PC-9 (cell line): ENCODE data around the gene CCNE1. TPM values are rescaled to one million over a fixed set of nuclear protein-coding genes. Genes with fewer than 3 reads are reported as not detected.

Source experiments
- BruUV-seq: library from RNA; stranded (reverse); fragments of 400-500 nt; replicated peaks from 2 replicates; lab custom pipeline; 2021; lab: Mats Ljungman, UMichigan
- CTCF ChIA-PET: fragments of 300-600 bp; sonication (Branson Sonifier 250); formaldehyde crosslinking; loops from one replicate; lab custom pipeline; 2022; ENCODE audit warnings: antibody characterized with exemption; lab: Charles Lee
- POLR2A ChIA-PET: fragments of 300-600 bp; sonication (Branson Sonifier 250); formaldehyde crosslinking; loops from one replicate; lab custom pipeline; 2022; ENCODE audit warnings: antibody characterized with exemption; ENCODE audit not compliant: unreplicated experiment; lab: Charles Lee
- DNase-seq, 2 experiments: peaks; one replicate each; pipeline versions ENCODE4 v3.0.0 to v3.0.0-alpha.2; 2015 to 2022; ENCODE audit warnings: mixed read lengths in 1 of 2
- H2AFZ ChIP-seq: fragments of 200-600 bp; sonication (generic); 2 replicates; pipeline ENCODE4 v1.8.1; 2017; ENCODE audit warnings: antibody characterized with exemption
- H3F3A ChIP-seq: fragments of 200-600 bp; sonication (generic); 2 replicates; pipeline ENCODE4 v1.8.1; 2017; ENCODE audit warnings: antibody characterized with exemption, mild to moderate bottlenecking, low read depth; ENCODE audit not compliant: insufficient read depth
- H3K27ac ChIP-seq: fragments of 200-600 bp; sonication (generic); 2 replicates; pipeline ENCODE4 v1.6.1; 2016; ENCODE audit warnings: mixed run types
- H3K27me3 ChIP-seq: fragments of 200-600 bp; sonication (generic); 2 replicates; pipeline ENCODE4 v1.6.1; 2016; ENCODE audit warnings: low read depth, mixed run types; ENCODE audit not compliant: insufficient read depth
- H3K36me3 ChIP-seq: fragments of 200-600 bp; sonication (generic); 2 replicates; pipeline ENCODE4 v1.6.1; 2016; ENCODE audit warnings: low read depth, mixed run types
- H3K4me1 ChIP-seq: fragments of 200-600 bp; sonication (generic); replicated peaks from 2 replicates; pipeline ENCODE4 v1.6.1; 2016; ENCODE audit warnings: mixed run types; ENCODE audit not compliant: insufficient read depth
- H3K4me2 ChIP-seq: fragments of 200-600 bp; sonication (generic); 2 replicates; pipeline ENCODE4 v1.6.1; 2017; ENCODE audit warnings: mixed run types
- H3K4me3 ChIP-seq: fragments of 200-600 bp; sonication (generic); 2 replicates; pipeline ENCODE4 v1.6.1; 2016; ENCODE audit warnings: mixed run types
- H3K79me2 ChIP-seq: fragments of 200-600 bp; sonication (generic); 2 replicates; pipeline ENCODE4 v1.6.1; 2017; ENCODE audit warnings: low read depth, mixed run types
- H3K9me2 ChIP-seq: fragments of 200-600 bp; sonication (generic); 2 replicates; pipeline ENCODE4 v1.8.1; 2017; ENCODE audit warnings: mild to moderate bottlenecking; ENCODE audit not compliant: insufficient read depth
- H3K9me3 ChIP-seq: fragments of 200-600 bp; sonication (generic); 2 replicates; pipeline ENCODE4 v1.8.1; 2016; ENCODE audit warnings: low read depth; ENCODE audit not compliant: insufficient read depth
- H4K20me1 ChIP-seq: fragments of 200-600 bp; sonication (generic); 2 replicates; pipeline ENCODE4 v1.8.1; 2017; ENCODE audit not compliant: insufficient read depth
- EZH2 ChIP-seq: fragments of 200-600 bp; sonication (generic); IDR thresholded peaks from 2 replicates; pipeline ENCODE4 v1.8.0; 2017; ENCODE audit warnings: antibody characterized with exemption, low read depth
- intact Hi-C: fragments of 100-400 bp; cut with micrococcal nuclease; formaldehyde crosslinking; loops from one replicate; pipeline ENCODE4 v1.10.0; 2022; ENCODE audit not compliant: unreplicated experiment
- total RNA-seq: library from RNA; stranded (reverse); gene quantifications from 2 replicates; pipeline ENCODE4 v1.2.3, GENCODE V29; 2021
- TF ChIP-seq, protein P1 (sequence below): fragments of 200-600 bp; sonication (generic); conservative IDR thresholded peaks from 2 replicates; pipeline ENCODE4 v1.6.1; 2017; ENCODE audit warnings: mixed run types, antibody characterized with exemption, mild to moderate bottlenecking, moderate library complexity

CCNE1 gene
- total RNA-seq, 1 experiment from 2014 or later, result 10.6 TPM

DNA sequence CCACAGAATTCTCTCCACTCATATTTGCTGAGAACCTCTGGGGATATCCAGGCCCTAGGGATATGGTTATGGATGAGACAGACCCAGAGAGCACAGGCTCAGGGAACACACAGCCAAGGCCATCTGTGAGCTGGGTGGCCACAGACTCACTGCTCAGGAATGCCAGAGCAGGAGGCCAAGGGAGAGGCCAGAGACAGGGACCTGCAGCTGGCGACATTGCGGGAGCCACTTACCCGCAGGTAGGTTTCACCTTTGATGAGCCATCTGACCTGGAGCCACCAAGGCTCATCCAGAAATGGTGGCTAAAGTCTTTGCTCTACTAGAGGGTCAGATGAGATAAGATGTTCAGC is 29.4 kb downstream of the CCNE1 start:
- Histone ChIP-seq H2AFZ (peak overlapping the region; percentile 44; the same call in 1 of the 2 replicates), H4K20me1 (no peaks in the 10 kb centered on the region), H3K36me3 (no peaks in the 10 kb centered on the region), H3K9me3 (no peaks in the 10 kb centered on the region), H3K79me2 (no peaks in the 10 kb centered on the region), H3K27me3 (no peaks in the 10 kb centered on the region), H3F3A (peaks cover 35% of the 10 kb centered on the region), H3K4me3 (peak overlapping the region; percentile 39; the same call in 1 of the 2 replicates), H3K4me2 (peak overlapping the region; percentile 66), H3K9me2 (no peaks in the 10 kb centered on the region), H3K4me1 (peaks cover 23% of the 10 kb centered on the region), H3K27ac (peak overlapping the region; percentile 82)
- peak; percentile 30 to 69 for DNase-seq
- ChIA-PET CTCF (interaction anchor here (0.6 to 0.8 kb wide), 2 partner anchors 16 to 25 kb away, joined by 3 to 5 read pairs; no protein-coding TSS in a partner anchor), POLR2A (no interaction called here)
- no TSS peak for BruUV-seq
- intact Hi-C loops, result no loop called here
- TF ChIP-seq, protein P1, sequence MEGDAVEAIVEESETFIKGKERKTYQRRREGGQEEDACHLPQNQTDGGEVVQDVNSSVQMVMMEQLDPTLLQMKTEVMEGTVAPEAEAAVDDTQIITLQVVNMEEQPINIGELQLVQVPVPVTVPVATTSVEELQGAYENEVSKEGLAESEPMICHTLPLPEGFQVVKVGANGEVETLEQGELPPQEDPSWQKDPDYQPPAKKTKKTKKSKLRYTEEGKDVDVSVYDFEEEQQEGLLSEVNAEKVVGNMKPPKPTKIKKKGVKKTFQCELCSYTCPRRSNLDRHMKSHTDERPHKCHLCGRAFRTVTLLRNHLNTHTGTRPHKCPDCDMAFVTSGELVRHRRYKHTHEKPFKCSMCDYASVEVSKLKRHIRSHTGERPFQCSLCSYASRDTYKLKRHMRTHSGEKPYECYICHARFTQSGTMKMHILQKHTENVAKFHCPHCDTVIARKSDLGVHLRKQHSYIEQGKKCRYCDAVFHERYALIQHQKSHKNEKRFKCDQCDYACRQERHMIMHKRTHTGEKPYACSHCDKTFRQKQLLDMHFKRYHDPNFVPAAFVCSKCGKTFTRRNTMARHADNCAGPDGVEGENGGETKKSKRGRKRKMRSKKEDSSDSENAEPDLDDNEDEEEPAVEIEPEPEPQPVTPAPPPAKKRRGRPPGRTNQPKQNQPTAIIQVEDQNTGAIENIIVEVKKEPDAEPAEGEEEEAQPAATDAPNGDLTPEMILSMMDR, result no peak

DNA sequence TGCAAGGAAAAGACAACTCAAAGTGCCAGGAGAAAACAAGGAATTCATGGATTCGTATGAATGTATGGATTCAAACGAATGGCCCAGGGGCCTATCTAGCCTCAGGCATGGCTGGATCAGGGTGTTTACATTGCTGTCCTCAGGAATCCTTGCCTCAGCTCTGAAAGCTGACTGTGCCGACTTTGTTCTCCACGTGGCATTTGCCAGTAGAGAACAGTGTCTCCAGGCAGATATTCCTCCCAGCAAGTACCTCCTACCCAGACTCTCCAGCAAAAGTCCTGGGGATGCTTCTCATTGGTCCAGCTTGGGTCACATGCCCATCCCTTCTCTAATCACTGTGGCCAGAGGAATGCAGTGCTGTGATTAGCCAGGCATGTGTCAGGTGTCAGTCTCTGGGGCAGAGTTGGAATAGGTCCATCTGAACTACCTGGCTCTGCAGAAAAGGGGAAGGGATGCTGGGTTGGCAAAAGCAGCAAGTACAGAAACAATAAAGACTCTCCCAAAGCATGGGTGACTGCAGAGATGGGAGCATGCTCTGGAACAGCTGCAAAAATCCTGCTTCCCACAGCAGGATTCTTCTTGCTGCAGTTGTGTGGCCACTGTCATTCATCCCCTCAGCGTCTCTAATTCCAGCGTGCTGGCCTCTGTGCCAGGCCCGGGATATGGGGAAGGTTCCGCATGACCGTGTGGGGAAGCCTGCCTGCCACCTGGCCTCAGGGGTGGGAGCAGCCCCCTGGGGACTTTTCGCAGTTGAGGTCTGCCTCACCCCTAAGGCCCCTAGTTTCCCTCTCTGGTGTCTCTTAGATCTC is 30.0 kb downstream of the CCNE1 start:
- intact Hi-C loops, result no loop called here
- BruUV-seq, result no TSS peak
- H3K36me3 ChIP-seq, result no peaks in the 10 kb centered on the region
- H3K9me2 ChIP-seq, result no peaks in the 10 kb centered on the region
- H2AFZ ChIP-seq, result peak overlapping the region; percentile 44; the same call in 1 of the 2 replicates
- TF ChIP-seq, protein P1, result no peak
- no peak for TF ChIP-seq EZH2
- H3F3A ChIP-seq, result peaks cover 36% of the 10 kb centered on the region
- ChIA-PET CTCF (interaction anchor here (0.6 to 0.8 kb wide), 2 partner anchors 16 to 25 kb away, joined by 3 to 5 read pairs; no protein-coding TSS in a partner anchor), POLR2A (no interaction called here)
- H3K27me3 ChIP-seq, result no peaks in the 10 kb centered on the region
- peak; percentile 60 to 88 for DNase-seq
- H4K20me1 ChIP-seq, result no peaks in the 10 kb centered on the region
- H3K27ac ChIP-seq, result peak overlapping the region; percentile 82
- H3K79me2 ChIP-seq, result no peaks in the 10 kb centered on the region
- peak overlapping the region; percentile 39; the same call in 1 of the 2 replicates for H3K4me3 ChIP-seq
- H3K9me3 ChIP-seq, result no peaks in the 10 kb centered on the region
- H3K4me1 ChIP-seq, result peaks cover 23% of the 10 kb centered on the region
- peak overlapping the region; percentile 66 for H3K4me2 ChIP-seq

DNA sequence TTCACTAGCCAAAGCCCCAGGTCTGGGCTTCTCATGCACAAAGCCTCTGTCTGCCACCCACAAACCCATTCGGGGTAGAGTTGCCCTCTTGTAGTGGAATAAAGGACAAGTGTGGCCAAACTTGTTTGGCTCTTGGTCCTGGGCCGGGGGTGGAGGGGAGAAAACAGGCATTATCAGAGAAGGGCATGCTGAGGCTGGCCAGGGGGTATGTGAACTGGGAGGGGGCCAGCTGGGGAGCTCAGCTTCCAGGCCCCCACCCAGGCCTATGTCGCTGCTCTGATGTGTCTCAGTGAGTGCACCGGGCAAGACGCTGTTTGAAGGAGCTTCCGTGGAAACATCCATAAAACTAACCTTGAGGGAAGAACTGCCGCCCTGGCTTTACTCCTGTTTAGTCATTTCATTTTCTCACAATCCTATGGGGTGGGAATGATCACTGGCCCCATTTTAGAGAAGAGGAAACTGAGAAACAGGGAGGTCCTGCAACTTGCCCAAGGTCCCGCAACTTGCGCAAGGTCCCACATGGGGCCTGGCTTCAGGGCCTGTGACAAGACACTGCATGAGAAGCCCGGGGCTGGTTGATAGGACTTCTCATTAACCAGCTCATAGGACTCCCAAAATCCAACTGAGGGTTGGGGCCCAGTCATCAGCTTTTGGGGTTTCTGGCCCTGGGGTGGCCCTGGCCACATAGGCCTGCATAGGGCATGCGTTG is 30.8 kb downstream of the CCNE1 start:
- intact Hi-C loops, result no loop called here
- no peak for TF ChIP-seq EZH2
- TF ChIP-seq, protein P1, result no peak
- no peaks in the 10 kb centered on the region for H3K79me2 ChIP-seq
- CTCF ChIA-PET, result no interaction called here
- no peaks in the 10 kb centered on the region for H4K20me1 ChIP-seq
- no peak for DNase-seq
- H3K9me3 ChIP-seq, result no peaks in the 10 kb centered on the region
- H2AFZ ChIP-seq, result no peak overlapping the region
- no peak overlapping the region for H3K27ac ChIP-seq
- no peak overlapping the region; the same call in 1 of the 2 replicates for H3K4me2 ChIP-seq
- POLR2A ChIA-PET, result interaction anchor here (0.7 kb wide), 1 partner anchor 73 kb away, joined by 3 read pairs; no protein-coding TSS in a partner anchor
- H3K36me3 ChIP-seq, result no peaks in the 10 kb centered on the region
- H3F3A ChIP-seq, result peaks cover 36% of the 10 kb centered on the region
- H3K9me2 ChIP-seq, result no peaks in the 10 kb centered on the region
- no peaks in the 10 kb centered on the region for H3K27me3 ChIP-seq
- H3K4me1 ChIP-seq, result peaks cover 23% of the 10 kb centered on the region
- BruUV-seq, result no TSS peak
- H3K4me3 ChIP-seq, result no peak overlapping the region
